Transverse colon (tissue), 4 donors: ENCODE results near the gene BOC. TPM values are rescaled to one million over a fixed set of nuclear protein-coding genes. Genes with fewer than 3 reads are reported as not detected.

Source experiments
- DNase-seq: peaks from one replicate; pipeline ENCODE4 v3.0.0-alpha.2; 2019
- H3K27ac ChIP-seq, 4 donors: fragments of 200-600 bp; sonication (generic); 2 replicates each; pipeline ENCODE4 v1.5.1; 2016 to 2018; ENCODE audit warnings: inconsistent platforms in 4 of 4
- H3K27me3 ChIP-seq: fragments of 200-600 bp; sonication (generic); 2 replicates; pipeline ENCODE4 v1.5.1; 2017; ENCODE audit warnings: inconsistent platforms
- H3K36me3 ChIP-seq, 4 donors: fragments of 200-600 bp; sonication (generic); 2 replicates each; pipeline ENCODE4 v1.5.1; 2017 to 2019; ENCODE audit warnings: inconsistent platforms in 4 of 4
- H3K4me1 ChIP-seq, 4 donors: fragments of 200-600 bp; sonication (generic); 2 replicates each; pipeline ENCODE4 v1.5.1; 2017 to 2020; ENCODE audit warnings: inconsistent platforms in 4 of 4
- H3K4me3 ChIP-seq, 4 donors: fragments of 200-600 bp; sonication (generic); 1 replicate in 1 of 4; 2 replicates in 3 of 4; pipeline versions ENCODE4 v1.5.1 to v1.6.1; 2017 to 2019; ENCODE audit warnings: inconsistent platforms in 4 of 4
- H3K9me3 ChIP-seq, 2 donors: fragments of 200-600 bp; sonication (generic); 2 replicates each; pipeline ENCODE4 v1.5.1; 2017 to 2019; ENCODE audit warnings: inconsistent platforms in 2 of 2
- CTCF ChIP-seq, 5 experiments: fragments of 200-600 bp in 3 of 5; fragments of 450-650 bp in 2 of 5; sonication (generic) in 3 of 5; IDR thresholded peaks; 1 replicate in 2 of 5; 2 replicates in 3 of 5; pipeline ENCODE4 v1.5.1; 2016 to 2017; ENCODE audit warnings: antibody characterized with exemption in 5 of 5, inconsistent platforms in 3 of 5, mild to moderate bottlenecking in 2 of 5, moderate library complexity in 1 of 5
- EP300 ChIP-seq: sonication (generic); formaldehyde crosslinking; IDR thresholded peaks from one replicate; pipeline ENCODE4 v1.6.1; 2017; ENCODE audit warnings: antibody characterized with exemption, low read depth
- POLR2A ChIP-seq: fragments of 450-650 bp; IDR thresholded peaks from one replicate; pipeline ENCODE4 v1.6.1; 2016; ENCODE audit warnings: antibody characterized with exemption, mild to moderate bottlenecking, moderate library complexity
- POLR2AphosphoS5 ChIP-seq, 3 donors: sonication (generic); formaldehyde crosslinking; IDR thresholded peaks; one replicate each; pipeline ENCODE4 v1.6.1; 2016; ENCODE audit warnings: antibody characterized with exemption in 3 of 3
- WGBS, 2 donors: methylation state at CpG; one replicate each; pipeline ENCODE4 v1.1.5; 2018; ENCODE audit warnings: low coverage in 1 of 2; 5-methylcytosine and 5-hydroxymethylcytosine counted together
- in situ Hi-C, 4 donors: fragments of 200-750 bp; cut with MboI; loops; one replicate each; pipeline versions ENCODE4 v1.15.0 to v1.15.1; 2017; ENCODE audit warnings: low sequenced_read_pairs in 3 of 4, low pct_ligation_motif_present in 1 of 4, low pct_unique_long_range_greater_than_20kb in 1 of 4
- intact Hi-C: fragments of 100-400 bp; cut with DNase I; formaldehyde crosslinking; loops from one replicate; pipeline ENCODE4 v1.15.1; 2023; ENCODE audit warnings: low total_unique reads
- total RNA-seq, 4 donors: library from RNA; depleted of rRNA; stranded (reverse); fragments of >200 nt; gene quantifications; one replicate each; pipeline ENCODE4 v1.1.0, GENCODE V29; 2016

The BOC gene
- total RNA-seq, 4 donors from 2014 or later, result 15.2 to 77.4 (median 45.4) TPM

- H3K27me3 ChIP-seq, result no peaks in the 10 kb centered on the region
- WGBS, 2 donors, result 96% methylated on average over 14 of the region's 14 CpGs; no CpG with 5 or more reads in 1 of the 2 donors
- no peaks in the 10 kb centered on the region for H3K36me3 ChIP-seq
- intact Hi-C loops, result no loop called here
- no peak for DNase-seq
- in situ Hi-C loops, result no loop called here
- H3K4me1 ChIP-seq, result peaks cover 12 to 53% (median 22%) of the 10 kb centered on the region in 4 donors
- H3K4me3 ChIP-seq, result no peak overlapping the region
- peak overlapping the region in 1 of 4 donors; percentile 87 for H3K27ac ChIP-seq
- H3K9me3 ChIP-seq, result no peaks in the 10 kb centered on the region
- TF ChIP-seq POLR2A (no peak), EP300 (no peak), POLR2AphosphoS5 (IDR thresholded peaks at IDR 0.05) (no peak), CTCF (IDR thresholded peaks at IDR 0.05) (no peak)
Observed at GRCh38 chr3:113250566-113250965, 39.2 kb downstream of the BOC start.

- no peak overlapping the region for H3K4me3 ChIP-seq
- no peak for DNase-seq
- peaks cover 9 to 40% (median 13%) of the 10 kb centered on the region in 4 donors for H3K4me1 ChIP-seq
- no peaks in the 10 kb centered on the region for H3K27me3 ChIP-seq
- 80 to 82% methylated on average over 1 to 4 of the region's 4 CpGs for WGBS, 2 donors
- intact Hi-C loops, result no loop called here
- no peaks in the 10 kb centered on the region for H3K36me3 ChIP-seq
- TF ChIP-seq POLR2AphosphoS5 (IDR thresholded peaks at IDR 0.05) (no peak), EP300 (no peak), POLR2A (no peak), CTCF (IDR thresholded peaks at IDR 0.05) (no peak)
- H3K9me3 ChIP-seq, result no peaks in the 10 kb centered on the region
- in situ Hi-C loops, result no loop called here
- peak overlapping the region in 1 of 4 donors; percentile 67 for H3K27ac ChIP-seq
Observed at GRCh38 chr3:113251817-113252216, 40.5 kb downstream of the BOC start.

- Histone ChIP-seq H3K4me1 (peaks cover 6 to 34% (median 11%) of the 10 kb centered on the region in 4 donors), H3K27ac (peak overlapping the region in 1 of 4 donors; percentile 67), H3K36me3 (no peaks in the 10 kb centered on the region), H3K4me3 (no peak overlapping the region), H3K9me3 (no peaks in the 10 kb centered on the region), H3K27me3 (no peaks in the 10 kb centered on the region)
- TF ChIP-seq EP300, result no peak
- TF ChIP-seq CTCF (IDR thresholded peaks at IDR 0.05), result no peak
- TF ChIP-seq POLR2A, result no peak
- no peak for TF ChIP-seq POLR2AphosphoS5 (IDR thresholded peaks at IDR 0.05)
- DNase-seq, result no peak
- in situ Hi-C loops (no loop called here), intact Hi-C loops (no loop called here)
- 91 to 95% methylated on average over 2 to 4 of the region's 4 CpGs for WGBS, 2 donors
Observed at GRCh38 chr3:113252553-113252952, 41.2 kb downstream of the BOC start.

GRCh38 chr3:113253702-113254101 lies 42.3 kb downstream of the BOC start:
- Histone ChIP-seq H3K4me3 (no peak overlapping the region), H3K4me1 (peaks cover 3 to 28% (median 6%) of the 10 kb centered on the region in 4 donors), H3K36me3 (no peaks in the 10 kb centered on the region), H3K27ac (peak overlapping the region; percentile 39 to 78 (median 58)), H3K27me3 (no peaks in the 10 kb centered on the region), H3K9me3 (no peaks in the 10 kb centered on the region)
- DNase-seq, result no peak
- TF ChIP-seq CTCF (IDR thresholded peaks at IDR 0.05), result no peak
- no peak for TF ChIP-seq EP300
- no peak for TF ChIP-seq POLR2A
- TF ChIP-seq POLR2AphosphoS5 (IDR thresholded peaks at IDR 0.05), result no peak
- in situ Hi-C loops, result no loop called here
- intact Hi-C loops, result no loop called here
- WGBS, 2 donors, result 75 to 76% methylated on average over 2 to 3 of the region's 3 CpGs
